Stimulated activated CD4-positive, alpha-beta T cell treated with anti-CD3 and anti-CD28 coated beads, Interleukin-1b, Interleukin-23, amount 100 ng/mL, for 4 hours (primary cell): ENCODE data around the gene IRS2.

Experiments used
- DNase-seq, 2 donors: peaks; one replicate each; pipeline ENCODE4 v3.0.0-alpha.2; 2020; ENCODE audit warnings: low read depth in 2 of 2

The IRS2 gene

GRCh38 chr13:109807345-109807744 is 21.0 kb upstream of the IRS2 start:
- no peak for DNase-seq

DNA sequence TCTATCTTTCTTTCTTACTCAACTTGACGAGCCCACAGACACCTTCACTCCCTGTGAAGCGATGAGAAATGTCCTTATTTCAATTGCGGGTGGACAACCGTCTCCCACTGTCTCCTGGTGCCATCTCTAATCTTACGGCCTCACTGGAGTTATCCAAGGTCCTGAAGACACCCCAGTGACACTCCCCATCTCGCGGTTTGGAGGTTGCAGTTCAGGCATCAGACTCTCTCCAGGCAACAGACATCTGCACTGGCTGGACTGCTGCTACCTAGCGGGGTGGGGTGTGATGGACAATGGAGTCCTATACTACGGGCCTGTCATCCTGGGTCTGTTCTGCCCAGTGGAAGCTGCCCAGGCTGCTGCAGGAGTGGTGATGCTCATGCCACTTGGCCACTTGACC is 18.3 kb upstream of the IRS2 start:
- DNase-seq = no peak

- DNase-seq = no peak
Measured at GRCh38 chr13:109803825-109804224, 17.4 kb upstream of the IRS2 start.

DNA sequence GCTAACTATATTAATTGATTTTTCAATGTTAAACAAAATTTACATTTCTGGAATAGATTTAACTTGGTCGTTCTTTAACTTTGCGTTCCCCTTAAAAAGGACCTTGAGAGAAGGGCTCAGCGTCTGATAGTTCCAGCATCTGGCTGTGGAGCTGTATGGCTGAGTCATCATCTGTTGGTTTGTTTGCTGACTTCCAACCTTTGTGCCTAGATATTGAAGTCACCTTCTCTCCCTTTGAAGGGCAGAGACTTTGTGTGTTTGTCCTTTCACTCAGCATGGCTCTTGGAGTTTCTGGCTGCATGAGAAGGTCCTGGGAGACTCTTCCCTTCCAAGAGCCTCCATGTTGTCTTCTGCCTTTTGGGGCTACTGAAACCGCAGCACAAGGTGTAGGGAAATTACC is 16.6 kb upstream of the IRS2 start:
- no peak for DNase-seq

GRCh38 chr13:109795011-109795410 is 8.6 kb upstream of the IRS2 start:
- no peak for DNase-seq

DNA sequence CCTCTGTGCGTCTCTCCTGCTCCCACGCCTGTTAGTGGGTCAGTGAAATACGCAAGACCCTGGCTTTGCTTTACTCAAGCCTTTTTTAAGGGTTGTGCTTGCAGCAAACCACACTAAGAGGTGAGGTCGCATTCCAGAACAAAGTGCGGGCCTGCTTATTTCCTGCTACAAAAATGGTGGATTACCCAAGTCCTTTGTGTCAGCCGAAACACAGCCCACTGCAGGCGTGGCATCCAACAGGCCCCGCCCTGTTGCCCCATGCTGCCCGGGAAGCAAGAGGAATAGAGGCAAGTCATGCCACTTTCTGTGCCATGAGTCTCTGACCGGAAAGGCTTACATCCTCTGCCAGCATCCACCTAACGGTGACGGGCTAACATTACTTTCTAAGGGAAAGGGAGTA is 7.7 kb upstream of the IRS2 start:
- DNase-seq = no peak

GRCh38 chr13:109792416-109793059 is 6.2 kb upstream of the IRS2 start:
- DNase-seq = no peak

GRCh38 chr13:109790942-109791605 is 4.7 kb upstream of the IRS2 start:
- DNase-seq = no peak

GRCh38 chr13:109790086-109790485 is 3.7 kb upstream of the IRS2 start:
- DNase-seq = no peak

DNA sequence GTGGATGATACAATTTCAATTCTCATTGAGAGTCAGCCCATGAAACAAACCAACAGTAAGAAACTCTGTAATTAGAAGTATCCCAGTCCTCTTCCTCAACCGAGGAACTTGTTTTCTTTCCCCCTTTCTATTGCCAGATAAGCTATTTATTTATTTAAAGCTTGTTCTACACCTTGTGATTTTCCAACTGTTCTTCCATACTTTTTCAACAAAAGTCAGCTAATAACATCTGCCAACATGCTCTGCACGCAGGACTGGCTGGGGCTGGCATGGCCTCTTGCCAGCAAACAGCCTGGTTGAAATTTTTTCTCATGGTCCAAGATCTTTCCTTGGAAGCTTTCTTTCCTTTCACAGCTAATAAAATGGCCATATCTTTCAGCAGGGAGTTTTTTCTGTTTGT is 2.9 kb upstream of the IRS2 start:
- DNase-seq = no peak

- DNase-seq = no peak
Measured at GRCh38 chr13:109788372-109789111, 2.2 kb upstream of the IRS2 start.

GRCh38 chr13:109787135-109787954 is 962 bp upstream of the IRS2 start:
- DNase-seq = peak in 1 of 2 donors; percentile 22

DNA sequence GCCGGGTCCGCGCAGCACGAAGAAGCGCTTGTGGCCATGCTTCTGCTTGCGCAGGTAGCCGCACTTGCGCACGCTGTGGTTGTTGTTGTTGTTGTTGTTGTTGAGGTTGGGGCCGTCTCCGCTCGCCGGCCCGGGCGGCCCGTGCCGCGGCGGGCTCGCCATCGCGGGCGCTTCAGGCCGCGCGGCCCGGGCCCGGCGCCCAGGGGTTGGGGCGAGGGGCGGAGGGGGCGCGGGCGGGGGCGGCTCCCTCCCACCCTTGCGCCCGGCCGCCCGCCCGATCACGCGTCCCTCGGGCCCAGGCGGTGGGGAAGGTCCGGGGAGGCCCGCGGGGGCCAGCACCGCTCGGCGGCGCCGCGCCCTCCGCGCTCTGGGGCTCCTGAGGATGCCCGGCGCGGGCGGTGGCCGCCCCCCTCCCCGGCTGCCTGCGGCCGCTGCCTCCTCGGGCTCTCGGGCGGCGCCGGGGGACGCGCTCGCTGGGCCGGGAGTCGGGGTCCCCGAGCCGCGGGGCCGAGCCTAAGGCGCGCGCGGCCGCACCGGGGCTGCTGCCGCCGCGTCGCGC is 412 bp downstream of the IRS2 start:
- DNase-seq = no peak

DNA sequence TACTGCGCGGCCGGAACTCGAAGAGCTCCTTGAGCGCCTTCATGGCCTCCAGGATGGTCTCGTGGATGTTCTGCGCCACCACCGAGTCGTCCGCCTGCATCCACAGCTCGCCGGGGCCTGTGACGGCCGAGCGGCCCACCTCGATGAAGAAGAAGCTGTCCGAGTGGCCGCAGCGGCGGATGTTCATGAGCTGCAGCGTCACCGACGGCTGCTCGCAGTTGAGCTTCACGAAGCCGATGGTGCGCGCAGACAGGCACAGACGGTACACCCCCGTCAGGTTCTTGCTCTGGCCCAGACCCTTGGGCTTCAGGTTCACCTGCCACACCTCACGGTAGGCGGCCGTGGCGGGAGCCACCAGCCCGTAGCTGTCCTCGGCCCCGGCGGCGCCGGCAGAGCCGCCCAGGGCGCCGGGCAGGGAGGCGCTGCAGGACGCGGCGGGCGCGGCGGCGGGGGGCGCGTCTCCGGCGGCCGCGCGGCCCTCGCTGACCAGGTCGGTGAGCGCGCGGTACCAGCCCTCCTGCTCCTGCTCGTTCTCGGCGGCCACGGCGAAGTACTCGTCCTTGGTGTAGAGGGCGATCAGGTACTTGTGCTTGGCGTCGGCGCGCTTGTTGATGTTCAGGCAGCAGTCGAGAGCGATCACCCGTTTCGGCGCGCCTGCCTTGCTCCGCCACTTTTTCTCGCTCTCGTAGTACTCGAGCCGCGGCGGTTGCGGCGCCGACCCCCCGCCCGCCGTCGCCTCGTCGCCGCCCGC is 1.1 kb downstream of the IRS2 start:
- peak in 1 of 2 donors; percentile 30 for DNase-seq

- DNase-seq = peak; percentile 60 to 72
Measured at GRCh38 chr13:109784590-109785140, 1.7 kb downstream of the IRS2 start.

- DNase-seq = no peak
Measured at GRCh38 chr13:109783815-109784589, 2.4 kb downstream of the IRS2 start.

GRCh38 chr13:109783447-109783814 is 3.0 kb downstream of the IRS2 start:
- no peak for DNase-seq

DNA sequence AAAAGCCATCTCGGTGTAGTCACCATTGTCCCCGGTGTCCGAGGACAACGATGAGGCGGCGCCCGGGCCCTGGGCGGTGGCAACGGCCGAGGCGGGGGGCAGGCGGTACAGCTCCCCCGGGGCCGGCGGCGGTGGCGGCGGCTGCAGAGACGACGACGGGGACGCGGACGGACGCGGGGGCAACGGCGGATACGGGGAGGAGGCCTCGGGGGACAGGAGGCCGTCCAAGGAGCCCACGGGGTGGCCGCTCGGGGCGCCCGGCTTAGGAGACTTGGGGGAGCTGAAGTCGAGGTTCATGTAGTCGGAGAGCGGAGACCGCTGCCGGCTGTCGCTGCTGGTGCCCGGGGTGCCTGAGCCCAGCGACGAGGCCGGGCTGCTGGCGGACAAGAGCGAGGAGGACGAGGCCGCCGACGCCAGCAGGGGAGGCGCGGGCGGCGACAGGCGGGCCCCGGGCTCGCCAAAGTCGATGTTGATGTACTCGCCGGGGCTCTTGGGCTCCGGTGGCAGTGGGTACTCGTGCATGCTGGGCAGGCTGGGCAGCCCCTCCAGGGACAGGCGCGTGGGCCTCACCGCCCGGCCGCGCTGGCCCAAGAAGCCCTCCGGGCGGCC is 3.5 kb downstream of the IRS2 start:
- DNase-seq = no peak

DNA sequence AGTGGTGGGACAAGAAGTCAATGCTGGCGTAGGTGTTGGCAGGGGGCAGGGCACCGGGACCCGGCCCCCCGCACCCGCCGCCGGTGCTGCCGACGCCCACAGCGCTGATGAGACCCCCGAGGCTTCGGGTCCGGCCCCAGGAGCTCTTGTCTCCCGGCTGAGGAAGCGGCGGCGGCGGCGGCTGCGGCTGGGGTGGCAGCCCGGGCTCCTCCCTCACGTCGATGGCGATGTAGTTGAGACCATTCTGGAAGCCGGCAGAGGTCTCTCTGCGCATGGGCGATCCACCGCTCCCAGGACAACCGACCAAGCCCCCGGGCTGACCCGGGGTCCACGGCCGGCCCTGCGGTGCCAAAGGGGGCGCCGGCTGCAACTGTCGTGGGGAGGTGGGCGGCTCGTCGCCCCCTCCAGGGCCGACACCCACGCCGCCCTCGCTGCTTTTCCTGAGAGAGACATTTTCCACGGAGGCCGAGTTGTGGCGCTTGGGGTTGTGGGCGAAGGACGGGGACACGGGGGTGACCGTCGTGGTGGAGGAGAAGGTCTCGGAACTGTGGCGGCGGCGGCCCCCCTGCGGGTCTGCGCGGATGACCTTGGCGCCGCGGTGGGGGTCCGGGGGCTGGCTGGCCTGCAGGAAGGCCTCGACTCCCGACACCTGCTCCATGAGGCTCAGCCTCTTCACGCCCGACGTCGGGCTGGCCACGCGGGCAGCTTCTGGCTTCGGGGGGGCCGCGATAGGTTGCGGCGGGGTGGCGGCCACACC is 4.1 kb downstream of the IRS2 start:
- DNase-seq = no peak
